Airway epithelial cell (primary cell): ENCODE measurements around the gene GGACT. TPM values are rescaled to one million over a fixed set of nuclear protein-coding genes. Genes with fewer than 3 reads are reported as not detected.

Source experiments
- total RNA-seq: library from RNA; depleted of rRNA; stranded (reverse); fragments of >200 nt; gene quantifications from 2 replicates; pipeline ENCODE4 v1.2.3, GENCODE V29; 2015

The GGACT gene
- 3.8 and 4.3 TPM in 2 replicates for total RNA-seq

GRCh38 chr13:100588331-100589177, at the start of gene GGACT:
Gene GGACT, minus strand, starts transcription at chr13:100588789. Its CDS starts 56,198 bp downstream, at chr13:100532591.

Other genes with a start within 250 kb of the GGACT start
- gene TMTC4, start 86.0 kb upstream of the GGACT start, total RNA-seq, result 14.4 and 18.2 TPM in 2 replicates